Umbilical cord (tissue), 2 donors: ENCODE data around the gene GULP1. TPM values are rescaled to one million over a fixed set of nuclear protein-coding genes. Genes with fewer than 3 reads are reported as not detected.
"Not testable (repeated sequence)": the region's sequence is repeated elsewhere in the genome, so short reads cannot be mapped to it uniquely, and the experiment has no call there.

Source experiments
- DNase-seq: peaks from one replicate; pipeline ENCODE4 v3.0.0-alpha.2; 2015; ENCODE audit warnings: low spot score
- total RNA-seq: library from RNA; depleted of rRNA; stranded (reverse); fragments of >200 nt; gene quantifications from one replicate; pipeline ENCODE4 v1.2.3, GENCODE V29; 2014; ENCODE audit warnings: low replicate concordance; ENCODE audit not compliant: insufficient read depth

GULP1 gene
- total RNA-seq, 1 donor from 2014 or later, result 64.3 TPM

- DNase-seq, result no peak
These were observed 309.0 kb downstream of the GULP1 start for GRCh38 chr2:188600536-188601210.

- no peak for DNase-seq
These were observed 309.7 kb downstream of the GULP1 start for GRCh38 chr2:188601391-188601790.

GRCh38 chr2:188601927-188602326 lies 310.3 kb downstream of the GULP1 start:
- DNase-seq, result no peak

GRCh38 chr2:188604579-188604978 lies 312.9 kb downstream of the GULP1 start:
- DNase-seq, result no peak

- DNase-seq, result not testable (repeated sequence)
These were observed 314.2 kb downstream of the GULP1 start for GRCh38 chr2:188605609-188606584.

- DNase-seq, result not testable (repeated sequence)
These were observed 314.9 kb downstream of the GULP1 start for GRCh38 chr2:188606596-188606995.

GRCh38 chr2:188607501-188607900 lies 315.8 kb downstream of the GULP1 start:
- DNase-seq, result no peak

GRCh38 chr2:188609321-188610049 lies 317.8 kb downstream of the GULP1 start:
- DNase-seq, result no peak

GRCh38 chr2:188610050-188610444 lies 318.4 kb downstream of the GULP1 start:
- no peak for DNase-seq

- DNase-seq, result peak; percentile 95
These were observed 319.2 kb downstream of the GULP1 start for GRCh38 chr2:188610827-188611226.

GRCh38 chr2:188619146-188619545 lies 327.5 kb downstream of the GULP1 start:
- DNase-seq, result no peak

GRCh38 chr2:188620916-188621315 lies 329.2 kb downstream of the GULP1 start:
- DNase-seq, result no peak

- peak; percentile 95 for DNase-seq
These were observed 331.1 kb downstream of the GULP1 start for GRCh38 chr2:188622601-188623260.

- DNase-seq, result peak; percentile 96
These were observed 332.4 kb downstream of the GULP1 start for GRCh38 chr2:188623995-188624643.

GRCh38 chr2:188627471-188627870 lies 335.8 kb downstream of the GULP1 start:
- DNase-seq, result peak; percentile 67

GRCh38 chr2:188628989-188629752 lies 337.5 kb downstream of the GULP1 start:
- DNase-seq, result no peak

- DNase-seq, result peak; percentile 87
These were observed 338.3 kb downstream of the GULP1 start for GRCh38 chr2:188629753-188630527.

- no peak for DNase-seq
These were observed 339.5 kb downstream of the GULP1 start for GRCh38 chr2:188631037-188631809.

GRCh38 chr2:188634656-188635055 lies 343.0 kb downstream of the GULP1 start:
- no peak for DNase-seq
